Bone marrow (tissue), 2 donors: ENCODE data around the gene DCP1A.
A peak's percentile ranks its signal among the peaks of the same experiment; 100 is the strongest.
"Not testable (repeated sequence)": the region's sequence is repeated elsewhere in the genome, so short reads cannot be mapped to it uniquely, and the experiment has no call there.

ENCODE experiments used
- DNase-seq, 2 donors: peaks; one replicate each; lab custom pipeline; 2025; lab: John Stamatoyannopoulos, UW

DCP1A gene

DNA sequence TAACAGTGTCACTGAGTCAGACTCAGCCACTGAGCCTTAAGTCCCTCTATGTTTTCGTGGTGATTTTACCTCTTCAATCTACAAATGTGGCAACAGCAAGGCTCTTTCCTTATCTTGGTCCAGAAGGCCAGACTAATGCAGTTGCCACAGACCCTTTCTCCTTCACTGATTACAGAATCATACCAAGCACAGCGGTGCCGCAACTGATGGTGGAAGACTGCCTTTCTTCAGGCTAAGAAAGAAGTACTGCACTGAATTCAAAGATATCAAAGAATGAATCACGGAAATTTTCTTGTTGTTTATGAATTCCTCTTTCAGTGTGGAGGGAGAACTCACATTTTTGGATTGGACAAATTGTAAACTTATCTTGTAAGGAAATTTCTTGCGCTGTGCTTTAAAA lies 18.6 kb downstream of the DCP1A start:
- no peak for DNase-seq

GRCh38 chr3:53327986-53328385 lies 19.4 kb downstream of the DCP1A start:
- peak in 1 of 2 donors; percentile 55 for DNase-seq

GRCh38 chr3:53324105-53324504 lies 23.2 kb downstream of the DCP1A start:
- no peak for DNase-seq

DNA sequence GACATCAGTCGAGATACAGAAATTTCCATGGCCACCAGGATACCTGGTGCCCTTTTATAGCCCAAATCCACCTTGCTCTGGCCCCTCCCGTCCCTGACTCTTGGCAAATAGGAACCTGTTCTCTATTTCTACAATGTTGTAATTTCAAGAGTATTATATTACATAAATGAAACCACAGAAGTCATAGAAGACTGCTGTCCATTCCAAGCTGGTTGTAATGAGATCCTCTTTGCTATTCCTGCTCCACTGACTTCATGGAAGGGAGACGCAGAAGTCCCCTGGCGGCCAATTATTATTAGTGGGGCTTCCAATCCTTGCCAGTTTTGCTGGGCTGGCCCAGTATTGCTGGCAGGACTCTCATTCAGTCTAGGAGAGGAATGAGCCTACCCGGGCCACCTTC lies 26.6 kb downstream of the DCP1A start:
- no peak for DNase-seq

DNA sequence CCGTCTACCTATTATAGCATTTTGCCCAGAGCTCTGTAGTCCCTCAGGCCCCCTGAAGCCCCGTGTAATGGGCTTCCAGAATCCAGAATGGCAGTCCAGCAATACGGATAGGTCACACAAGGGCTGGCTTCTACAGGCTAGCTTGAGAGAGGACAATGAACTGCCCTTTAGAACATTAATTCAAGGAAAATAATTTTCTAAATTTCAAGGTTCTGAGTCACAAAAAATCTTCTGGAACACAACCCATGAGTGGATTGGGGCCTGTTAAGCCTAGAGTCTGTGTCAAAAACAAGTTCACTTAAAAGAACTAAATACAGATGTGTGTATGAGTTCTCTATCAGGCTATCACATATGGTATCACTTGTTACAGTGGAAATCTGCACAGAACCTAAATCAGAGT lies 28.8 kb downstream of the DCP1A start:
- DNase-seq = no peak

GRCh38 chr3:53312832-53313231 lies 34.5 kb downstream of the DCP1A start:
- DNase-seq = no peak

GRCh38 chr3:53311882-53312281 lies 35.5 kb downstream of the DCP1A start:
- DNase-seq = no peak

GRCh38 chr3:53303957-53304356 lies 43.4 kb downstream of the DCP1A start:
- DNase-seq = no peak

GRCh38 chr3:53303549-53303948 lies 43.8 kb downstream of the DCP1A start:
- DNase-seq = no peak

DNA sequence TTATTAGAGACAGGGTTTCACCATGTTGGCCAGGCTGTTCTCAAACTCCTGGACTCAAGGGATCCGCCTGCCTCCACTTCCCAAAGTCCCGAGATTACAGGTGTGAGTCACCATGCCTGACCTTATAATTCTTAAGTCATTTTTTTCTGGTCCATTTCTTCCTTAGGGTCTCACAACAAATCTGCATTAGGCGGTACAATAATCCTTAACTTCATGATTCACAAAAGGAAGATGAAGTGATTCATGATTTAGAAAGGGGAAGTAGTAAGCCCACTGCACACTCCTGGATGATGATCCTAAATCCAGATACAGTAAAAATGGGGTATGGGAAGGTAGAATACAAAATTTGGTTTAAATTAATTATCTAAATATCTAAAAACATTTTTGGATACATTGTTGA lies 46.5 kb downstream of the DCP1A start:
- DNase-seq = peak in 1 of 2 donors; percentile 53

DNA sequence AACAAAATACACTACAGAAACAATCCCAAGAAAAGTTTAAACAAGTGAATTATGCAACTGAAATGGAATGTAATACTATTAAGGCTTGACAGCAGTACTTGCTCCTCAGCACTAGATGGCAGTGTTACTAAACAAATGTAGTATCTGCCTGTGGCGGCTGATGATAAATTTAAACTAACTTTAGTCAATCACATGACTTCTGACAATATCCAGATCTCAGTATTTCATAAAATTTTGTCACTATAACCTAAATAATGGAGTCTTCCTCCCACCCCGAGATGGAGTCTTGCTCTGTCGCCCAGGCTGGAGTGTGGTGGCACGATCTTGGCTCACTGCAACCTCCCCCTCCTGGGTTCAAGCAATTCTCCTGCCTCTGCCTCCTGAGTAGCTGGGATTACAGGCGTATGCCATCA lies 47.7 kb downstream of the DCP1A start:
- DNase-seq = peak in 1 of 2 donors; percentile 65

DNA sequence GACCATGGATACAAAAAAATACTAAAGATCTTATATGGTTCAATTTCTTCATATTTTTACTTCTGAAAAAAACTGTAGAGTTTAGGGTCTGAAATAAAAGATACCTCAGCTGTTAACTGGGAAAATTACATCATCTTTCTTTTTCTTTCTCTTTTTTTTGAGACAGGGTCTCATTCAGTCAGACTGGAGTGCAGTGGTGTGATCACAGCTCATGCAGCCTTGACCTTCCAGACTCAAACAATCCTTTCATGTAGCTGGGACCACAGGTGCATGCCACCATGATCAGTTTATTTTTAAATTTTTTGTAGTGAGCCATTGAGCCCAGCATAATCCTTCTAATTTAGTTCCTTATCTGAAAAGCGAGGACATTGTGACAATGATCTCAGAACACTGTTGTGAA lies 51.9 kb downstream of the DCP1A start:
- DNase-seq = no peak

GRCh38 chr3:53293867-53294266 lies 53.5 kb downstream of the DCP1A start:
- DNase-seq = no peak

GRCh38 chr3:53288214-53288613 lies 59.1 kb downstream of the DCP1A start:
- no peak for DNase-seq

DNA sequence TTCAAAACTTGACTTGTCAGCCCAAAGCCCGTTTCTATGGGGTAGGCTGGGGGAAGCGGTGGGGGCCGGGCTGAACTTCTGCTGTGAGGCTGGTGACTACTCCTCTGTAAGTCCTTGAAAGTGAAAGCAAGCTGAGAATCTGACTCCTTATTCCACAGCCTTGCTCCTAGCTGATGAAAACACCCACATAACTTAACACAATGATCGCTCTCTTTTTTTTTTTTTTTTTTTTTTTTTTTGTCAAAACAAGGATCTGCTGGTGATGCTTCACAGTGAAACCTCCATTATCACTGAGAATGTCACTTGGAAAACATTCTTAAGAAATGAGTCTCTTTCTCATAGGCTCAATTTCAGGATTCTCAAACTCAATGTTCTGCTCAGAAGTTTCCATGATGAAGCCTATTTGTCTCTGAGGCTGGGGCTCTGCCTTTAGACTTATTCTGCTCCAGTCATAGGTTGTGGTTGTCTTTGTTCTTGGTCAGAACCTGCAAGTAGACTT lies 60.2 kb downstream of the DCP1A start:
- peak in 1 of 2 donors; percentile 66 for DNase-seq

DNA sequence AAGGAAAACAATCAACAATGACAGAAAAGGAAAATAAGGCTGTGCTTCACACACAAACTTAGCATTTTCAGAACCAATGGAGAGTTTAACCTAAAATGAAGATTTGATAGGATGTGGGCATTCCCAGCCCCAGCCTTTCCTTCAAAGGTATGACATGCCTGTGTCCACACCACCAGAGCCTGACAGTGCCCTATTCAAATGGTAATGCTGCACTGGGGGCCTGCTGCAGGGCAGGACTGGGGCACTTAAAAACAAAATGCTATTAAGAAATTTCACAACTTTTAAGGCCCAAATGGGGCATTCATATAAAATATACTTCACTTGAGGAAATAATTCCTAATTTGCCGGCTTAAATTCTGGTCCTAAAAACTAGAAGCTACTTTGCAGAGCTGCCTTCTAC lies 60.6 kb downstream of the DCP1A start:
- DNase-seq = no peak

GRCh38 chr3:53282581-53282980 lies 64.8 kb downstream of the DCP1A start:
- DNase-seq = no peak

DNA sequence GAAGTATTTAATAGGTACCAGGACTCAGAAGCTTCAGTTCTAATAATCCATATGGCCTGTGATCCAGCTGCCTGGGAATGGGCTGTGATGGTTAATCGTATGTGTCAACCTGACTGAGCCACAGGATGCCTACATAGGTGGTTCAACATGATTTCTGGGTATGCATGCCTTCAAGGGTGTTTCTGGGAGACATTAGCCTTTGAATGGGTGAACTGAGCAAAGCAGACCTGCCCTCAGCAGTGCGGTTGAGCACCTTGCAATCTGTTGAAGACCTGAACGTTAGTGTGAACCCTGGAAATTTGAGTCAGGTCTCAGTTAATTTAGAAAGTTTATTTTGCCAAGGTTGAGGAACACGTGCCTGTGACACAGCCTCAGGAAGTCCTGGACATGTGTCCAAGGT lies 68.7 kb downstream of the DCP1A start:
- DNase-seq = no peak

GRCh38 chr3:53274938-53275605 lies 72.3 kb downstream of the DCP1A start:
- DNase-seq = peak in 1 of 2 donors; percentile 74

DNA sequence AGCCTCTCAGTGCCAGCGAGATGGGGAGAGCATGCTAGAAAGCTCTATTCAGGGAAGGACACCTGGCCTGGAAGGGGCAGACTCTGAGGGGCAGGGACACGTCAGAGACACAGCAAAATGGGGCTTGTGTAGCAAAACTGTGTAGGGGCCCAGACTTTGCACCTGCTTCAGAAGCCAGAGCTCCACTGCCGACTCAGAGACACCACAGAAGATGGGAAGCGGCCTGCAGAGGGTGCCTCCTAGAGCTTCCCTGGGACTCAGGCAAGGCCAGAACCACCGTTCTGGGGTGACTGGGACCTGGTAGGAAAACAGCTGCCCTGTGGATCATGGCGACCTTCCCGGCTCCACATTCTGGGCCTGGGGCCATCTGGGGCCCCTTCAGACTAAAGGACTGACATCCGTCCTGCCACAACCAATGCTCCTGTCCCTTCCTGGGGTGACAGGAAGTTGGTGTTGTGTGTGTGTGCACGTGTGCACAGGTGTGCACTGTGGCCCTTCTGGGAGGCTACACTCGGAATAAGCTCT lies 74.1 kb downstream of the DCP1A start:
- no peak for DNase-seq

DNA sequence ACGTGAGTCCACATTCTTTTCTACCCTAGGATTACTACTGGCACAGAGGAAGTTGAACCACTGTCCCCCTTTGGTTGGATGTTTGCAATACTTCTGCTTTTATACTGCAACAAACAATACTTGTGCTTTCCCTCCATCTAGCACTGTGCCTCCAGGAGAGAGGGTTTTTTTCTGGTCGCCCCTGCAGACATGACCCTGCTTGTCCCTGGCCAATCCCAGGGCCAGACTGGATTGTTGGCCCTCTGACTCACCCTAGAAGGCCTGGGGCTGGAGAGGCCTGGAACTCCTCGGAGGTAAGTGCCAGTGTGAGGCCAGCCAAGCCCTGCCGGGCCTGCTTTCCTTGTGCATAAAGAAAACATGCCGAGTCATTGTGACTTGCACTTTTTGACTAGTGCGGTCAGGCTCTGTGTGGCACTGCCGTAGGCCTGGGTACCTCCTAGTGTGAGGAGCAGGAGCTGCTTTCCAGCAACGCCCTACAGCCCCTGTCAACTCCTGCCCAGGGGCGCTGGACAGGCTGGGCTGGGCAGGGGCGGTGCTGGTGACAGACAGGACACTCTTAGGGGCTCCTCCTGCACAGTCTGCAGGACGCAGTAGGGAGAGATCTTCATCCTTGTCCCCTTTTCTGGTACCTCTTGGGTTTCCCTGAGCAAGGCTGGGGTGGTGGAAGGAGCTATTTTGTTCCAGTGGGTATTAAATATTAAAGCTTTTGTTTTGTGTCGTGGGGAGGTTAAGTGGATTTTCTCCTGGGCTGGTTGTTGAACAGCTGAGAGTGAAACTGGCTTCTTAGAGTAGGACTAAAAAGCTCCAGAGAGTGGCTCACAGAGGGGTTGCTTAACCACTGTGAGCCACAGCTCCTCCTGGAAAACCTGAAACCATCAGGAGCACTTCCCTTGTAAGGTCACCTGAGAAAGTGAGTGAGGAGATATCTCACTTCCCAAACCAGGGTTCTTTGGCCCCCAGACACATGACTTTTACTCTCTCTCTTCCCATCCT lies 77.2 kb downstream of the DCP1A start:
- peak; percentile 53 to 94 for DNase-seq

GRCh38 chr3:53269193-53269592 lies 78.2 kb downstream of the DCP1A start:
- not testable (repeated sequence) for DNase-seq

GRCh38 chr3:53267766-53268165 lies 79.6 kb downstream of the DCP1A start:
- DNase-seq = no peak
